Stimulated activated CD4-positive, alpha-beta T cell treated with anti-CD3 and anti-CD28 coated beads, Interleukin-1b, Interleukin-23, amount 100 ng/mL, for 24 hours (primary cell): ENCODE measurements around the gene ITPR2.
"Not testable (repeated sequence)": the region's sequence is repeated elsewhere in the genome, so short reads cannot be mapped to it uniquely, and the experiment has no call there.

Source experiments
- DNase-seq, 4 experiments: peaks; one replicate each; pipeline ENCODE4 v3.0.0-alpha.2; 2020; ENCODE audit warnings: low read depth in 4 of 4, low spot score in 1 of 4

ITPR2 gene

GRCh38 chr12:26851031-26851809, 18.2 kb upstream of the ITPR2 start:
- no peak for DNase-seq

GRCh38 chr12:26848156-26848825, 15.3 kb upstream of the ITPR2 start:
- DNase-seq, result no peak

GRCh38 chr12:26847431-26847830, 14.4 kb upstream of the ITPR2 start:
- DNase-seq, result no peak

GRCh38 chr12:26846416-26846815, 13.4 kb upstream of the ITPR2 start:
- DNase-seq, result no peak

- DNase-seq, result no peak
Measured at GRCh38 chr12:26845984-26846383, 13.0 kb upstream of the ITPR2 start.

GRCh38 chr12:26845057-26845666, 12.2 kb upstream of the ITPR2 start:
- no peak for DNase-seq

GRCh38 chr12:26843311-26843710, 10.3 kb upstream of the ITPR2 start:
- no peak for DNase-seq

GRCh38 chr12:26841085-26841484, 8.1 kb upstream of the ITPR2 start:
- DNase-seq, result no peak

- no peak for DNase-seq
Measured at GRCh38 chr12:26839512-26839911, 6.5 kb upstream of the ITPR2 start.

- no peak for DNase-seq
Measured at GRCh38 chr12:26838888-26839416, 6.0 kb upstream of the ITPR2 start.

GRCh38 chr12:26836201-26836600, 3.2 kb upstream of the ITPR2 start:
- no peak for DNase-seq

GRCh38 chr12:26834503-26835060, 1.6 kb upstream of the ITPR2 start:
- DNase-seq, result not testable (repeated sequence)

GRCh38 chr12:26833743-26834490, 923 bp upstream of the ITPR2 start:
- peak in 1 of 4 experiments; percentile 13 for DNase-seq

GRCh38 chr12:26831951-26832821, 808 bp downstream of the ITPR2 start:
- peak; percentile 17 to 52 (median 34) for DNase-seq

- DNase-seq, result no peak
Measured at GRCh38 chr12:26830783-26831551, 2.0 kb downstream of the ITPR2 start.

- DNase-seq, result no peak
Measured at GRCh38 chr12:26830363-26830762, 2.6 kb downstream of the ITPR2 start.

- DNase-seq, result no peak
Measured at GRCh38 chr12:26828280-26829073, 4.5 kb downstream of the ITPR2 start.

GRCh38 chr12:26826437-26826836, 6.6 kb downstream of the ITPR2 start:
- DNase-seq, result no peak
